HepG2 (cell line): ENCODE data around the gene PPP1R13L. TPM values are rescaled to one million over a fixed set of nuclear protein-coding genes. Genes with fewer than 3 reads are reported as not detected.

Experiments used
- EED ChIP-seq: sonication (generic); formaldehyde crosslinking; IDR thresholded peaks from 2 replicates; pipeline ENCODE4 v1.5.0; 2020; ENCODE audit warnings: mild to moderate bottlenecking, missing genetic modification reagents
- ELF4 ChIP-seq: sonication (generic); formaldehyde crosslinking; IDR thresholded peaks from 2 replicates; pipeline ENCODE4 v1.5.0; 2020; ENCODE audit warnings: missing genetic modification reagents, mild to moderate bottlenecking, moderate library complexity, borderline replicate concordance
- NFE2L1 ChIP-seq: sonication (generic); formaldehyde crosslinking; IDR thresholded peaks from 2 replicates; pipeline ENCODE4 v1.4.0; 2020; ENCODE audit warnings: missing genetic modification reagents, mild to moderate bottlenecking, borderline replicate concordance
- PHB2 ChIP-seq: fragments of 450-650 bp; IDR thresholded peaks from 2 replicates; pipeline ENCODE4 v1.6.1; 2018; ENCODE audit not compliant: partially characterized antibody
- RELA ChIP-seq: sonication (generic); formaldehyde crosslinking; IDR thresholded peaks from 2 replicates; pipeline ENCODE4 v1.4.0; 2020; ENCODE audit warnings: missing genetic modification reagents
- SIN3A ChIP-seq: IDR thresholded peaks from 2 replicates; pipeline ENCODE4 v1.6.1; 2011; ENCODE audit warnings: low read depth, mild to moderate bottlenecking, control low read depth, low read length, borderline replicate concordance
- TAF1 ChIP-seq: sonication (generic); formaldehyde crosslinking; IDR thresholded peaks from 2 replicates; pipeline ENCODE4 v1.4.0; 2020; ENCODE audit warnings: missing genetic modification reagents
- THAP8 ChIP-seq: sonication (generic); formaldehyde crosslinking; IDR thresholded peaks from 2 replicates; pipeline ENCODE4 v1.5.1; 2020; ENCODE audit warnings: missing genetic modification reagents, mild to moderate bottlenecking, borderline replicate concordance
- TMF1 ChIP-seq: sonication (generic); formaldehyde crosslinking; IDR thresholded peaks from 2 replicates; pipeline ENCODE4 v1.8.1; 2022; ENCODE audit warnings: low read depth, missing genetic modification reagents
- ZBTB40 ChIP-seq, 2 experiments: fragments of 450-650 bp in 1 of 2; sonication (generic) in 1 of 2; formaldehyde crosslinking in 1 of 2; IDR thresholded peaks; 2 replicates each; pipeline versions ENCODE4 v1.6.1 to v1.8.0; 2016 to 2022; ENCODE audit warnings: antibody characterized with exemption in 1 of 2, mild to moderate bottlenecking in 1 of 2, missing genetic modification reagents in 1 of 2
- ZFP36L1 ChIP-seq: sonication (generic); formaldehyde crosslinking; IDR thresholded peaks from 2 replicates; pipeline ENCODE4 v1.8.0; 2022; ENCODE audit warnings: mild to moderate bottlenecking, missing genetic modification reagents, moderate library complexity
- ZFP41 ChIP-seq: sonication (generic); formaldehyde crosslinking; IDR thresholded peaks from 2 replicates; pipeline ENCODE4 v1.4.0; 2020; ENCODE audit warnings: mild to moderate bottlenecking, missing genetic modification reagents, borderline replicate concordance
- ZFP82 ChIP-seq: sonication (generic); formaldehyde crosslinking; IDR thresholded peaks from 2 replicates; pipeline ENCODE4 v1.5.1; 2020; ENCODE audit warnings: mild to moderate bottlenecking, missing genetic modification reagents, borderline replicate concordance
- ZFY ChIP-seq: sonication (generic); formaldehyde crosslinking; IDR thresholded peaks from 2 replicates; pipeline ENCODE4 v1.4.0; 2020; ENCODE audit warnings: missing genetic modification reagents
- ZNF260 ChIP-seq: sonication (generic); formaldehyde crosslinking; IDR thresholded peaks from 2 replicates; pipeline ENCODE4 v1.4.0; 2020; ENCODE audit warnings: missing genetic modification reagents, low read depth, mild to moderate bottlenecking, borderline replicate concordance
- ZNF414 ChIP-seq: sonication (generic); formaldehyde crosslinking; IDR thresholded peaks from 2 replicates; pipeline ENCODE4 v1.5.0; 2020; ENCODE audit warnings: missing genetic modification reagents
- ZNF761 ChIP-seq: sonication (generic); formaldehyde crosslinking; conservative IDR thresholded peaks from 2 replicates; pipeline ENCODE4 v1.4.0; 2020; ENCODE audit warnings: mild to moderate bottlenecking, missing genetic modification reagents
- ZNF83 ChIP-seq: sonication (generic); formaldehyde crosslinking; IDR thresholded peaks from 2 replicates; pipeline ENCODE4 v1.4.0; 2020; ENCODE audit warnings: missing genetic modification reagents, mild to moderate bottlenecking, borderline replicate concordance
- ZSCAN29 ChIP-seq: sonication (generic); formaldehyde crosslinking; conservative IDR thresholded peaks from 2 replicates; pipeline ENCODE4 v1.4.0; 2020; ENCODE audit warnings: mild to moderate bottlenecking, missing genetic modification reagents
- polyA plus RNA-seq, 8 experiments: library from polyadenylated mRNA; depleted of rRNA in 3 of 8; stranded (reverse) in 7 of 8; unstranded in 1 of 8; fragments of >200 nt; fragmentation: Illumina TruSeq in 4 of 8; extraction: Trizol in 4 of 8; gene quantifications; 2 replicates each; pipeline versions ENCODE4 v1.2.1 to v1.2.3, GENCODE V29; 2011 to 2016; ENCODE audit warnings: low read depth in 4 of 8, missing spikeins in 1 of 8, mixed read lengths in 1 of 8; ENCODE audit not compliant: insufficient read depth in 1 of 8
- total RNA-seq, 5 experiments: library from RNA; depleted of rRNA; stranded (reverse); fragments of >200 nt; fragmentation: Illumina TruSeq; extraction: Trizol; gene quantifications; 2 replicates each; pipeline ENCODE4 v1.2.3, GENCODE V29; 2016; ENCODE audit warnings: low read depth in 1 of 5

The PPP1R13L gene
- total and polyA plus RNA-seq, 2 of the 13 experiments (the other 11 are each of a cell fraction or from before 2014, with no cell fraction given), result 1.3 to 6.6 TPM

GRCh38 chr19:45370410-45371204 lies 34.3 kb downstream of the PPP1R13L start, which contains the start of gene ERCC2 (continued):
- TF ChIP-seq ZBTB40 (IDR thresholded peaks at IDR 0.05) (no peak), ZBTB40 (CRISPR knock-in tag; IDR thresholded peaks at IDR 0.05) (no peak), TAF1 (CRISPR knock-in tag) (no peak), ZSCAN29 (no peak), ZNF414 (CRISPR knock-in tag) (peak; percentile 9; the same call in 1 of the 2 replicates), SIN3A (no peak), ZNF761 (CRISPR knock-in tag) (no peak), ZNF83 (no peak), NFE2L1 (CRISPR knock-in tag) (no peak), PHB2 (no peak), ZNF260 (CRISPR knock-in tag) (no peak), ZFP36L1 (no peak), ZFY (peak; percentile 34; the same call in 1 of the 2 replicates), TMF1 (no peak), THAP8 (CRISPR knock-in tag) (no peak), RELA (CRISPR knock-in tag) (no peak), ZFP41 (CRISPR knock-in tag) (no peak), ELF4 (CRISPR knock-in tag) (no peak), EED (CRISPR knock-in tag) (no peak), ZFP82 (CRISPR knock-in tag) (no peak)
